Measurements from ENCODE around the gene SRGN.
A peak's percentile ranks its signal among the peaks of the same experiment; 100 is the strongest.

Gene SRGN

DNA sequence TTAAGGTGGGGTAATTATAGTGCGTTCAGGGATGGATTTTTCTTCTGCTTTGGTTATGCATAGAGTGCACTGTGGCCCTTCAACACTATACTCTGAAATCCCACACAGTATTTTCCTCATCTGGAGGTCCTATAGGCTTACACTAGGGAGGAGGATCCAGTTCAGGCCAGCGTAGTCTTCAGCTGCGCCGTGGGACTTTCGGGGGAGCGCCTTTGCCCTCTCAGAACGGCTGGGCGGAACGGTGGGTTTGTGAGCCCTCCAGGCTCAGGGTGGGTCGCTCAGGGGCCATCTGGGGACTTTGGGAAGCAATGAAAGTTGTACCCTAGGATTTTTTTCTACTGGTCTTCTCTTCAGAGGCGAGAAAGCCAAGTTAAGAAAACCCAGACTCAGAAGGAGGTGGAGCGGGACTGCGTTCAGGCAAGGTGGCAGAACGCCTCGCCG is 35.4 kb downstream of the SRGN start:
- H2BK120ac ChIP-seq (ENCODE audit: low read depth, low read length) = peak overlapping the region; percentile 89
- H3K18ac ChIP-seq (ENCODE audit: low read depth in 1 of 2, low read length in 2 of 2) = peak overlapping the region; percentile 23 to 98
- H3K27me3 ChIP-seq (ENCODE audit: control insufficient read depth in 1 of 2, insufficient read depth in 1 of 2, low read length in 2 of 2) = no peaks in the 10 kb centered on the region
- H2AFZ ChIP-seq (ENCODE audit: low read depth, low read length) = peak overlapping the region; percentile 75
- no peak overlapping the region for H2BK12ac ChIP-seq (ENCODE audit: low read length in 2 of 2)
- no peak overlapping the region for H2BK5ac ChIP-seq (ENCODE audit: low read depth, low read length, poor library complexity, severe bottlenecking)
- peaks cover 0 to 3% of the 10 kb centered on the region in 2 experiments for H3K36me3 ChIP-seq (ENCODE audit: control insufficient read depth in 1 of 2, insufficient read depth in 2 of 2, low read depth in 1 of 2, low read length in 2 of 2)
- H3K4me1 ChIP-seq (ENCODE audit: control insufficient read depth, insufficient read depth, low read depth, low read length) = peaks cover 3% of the 10 kb centered on the region
- no peak overlapping the region for H2AK5ac ChIP-seq (ENCODE audit: low read length, severe bottlenecking)
- H3K14ac ChIP-seq (ENCODE audit: low read length in 2 of 2) = peak overlapping the region in 1 of 2 experiments; percentile 98
- peak overlapping the region; percentile 93 for H3K27ac ChIP-seq (ENCODE audit: low read length, poor library complexity, severe bottlenecking)
- no peak overlapping the region for H2BK15ac ChIP-seq (ENCODE audit: low read depth, poor library complexity, severe bottlenecking)
- no peak overlapping the region for H3K23ac ChIP-seq (ENCODE audit: low read length in 2 of 2)
- peak overlapping the region in 1 of 2 experiments; percentile 73 for H3K4ac ChIP-seq (ENCODE audit: low read depth in 1 of 2, low read length in 2 of 2)
- no peaks in the 10 kb centered on the region for H3K79me1 ChIP-seq (replicated peaks; ENCODE audit: low read length, poor library complexity, severe bottlenecking)
- peak overlapping the region; percentile 65 for H4K91ac ChIP-seq (ENCODE audit: low read length)
- peak overlapping the region; percentile 70 for H4K8ac ChIP-seq (ENCODE audit: low read length)
- H3K9ac ChIP-seq (ENCODE audit: low read length) = peak overlapping the region; percentile 98
- DNase-seq = peak; percentile 87
- H3K4me3 ChIP-seq (ENCODE audit: insufficient read depth in 1 of 2, low read depth in 1 of 2, low read length in 2 of 2) = peak overlapping the region; percentile 72 to 84
- peak overlapping the region; percentile 92 for H3K4me2 ChIP-seq (ENCODE audit: low read length, poor library complexity, severe bottlenecking)
- no peaks in the 10 kb centered on the region for H3K9me3 ChIP-seq (ENCODE audit: control insufficient read depth, low read length)
- under 1% methylated on average over 15 of the region's 16 CpGs for WGBS

DNA sequence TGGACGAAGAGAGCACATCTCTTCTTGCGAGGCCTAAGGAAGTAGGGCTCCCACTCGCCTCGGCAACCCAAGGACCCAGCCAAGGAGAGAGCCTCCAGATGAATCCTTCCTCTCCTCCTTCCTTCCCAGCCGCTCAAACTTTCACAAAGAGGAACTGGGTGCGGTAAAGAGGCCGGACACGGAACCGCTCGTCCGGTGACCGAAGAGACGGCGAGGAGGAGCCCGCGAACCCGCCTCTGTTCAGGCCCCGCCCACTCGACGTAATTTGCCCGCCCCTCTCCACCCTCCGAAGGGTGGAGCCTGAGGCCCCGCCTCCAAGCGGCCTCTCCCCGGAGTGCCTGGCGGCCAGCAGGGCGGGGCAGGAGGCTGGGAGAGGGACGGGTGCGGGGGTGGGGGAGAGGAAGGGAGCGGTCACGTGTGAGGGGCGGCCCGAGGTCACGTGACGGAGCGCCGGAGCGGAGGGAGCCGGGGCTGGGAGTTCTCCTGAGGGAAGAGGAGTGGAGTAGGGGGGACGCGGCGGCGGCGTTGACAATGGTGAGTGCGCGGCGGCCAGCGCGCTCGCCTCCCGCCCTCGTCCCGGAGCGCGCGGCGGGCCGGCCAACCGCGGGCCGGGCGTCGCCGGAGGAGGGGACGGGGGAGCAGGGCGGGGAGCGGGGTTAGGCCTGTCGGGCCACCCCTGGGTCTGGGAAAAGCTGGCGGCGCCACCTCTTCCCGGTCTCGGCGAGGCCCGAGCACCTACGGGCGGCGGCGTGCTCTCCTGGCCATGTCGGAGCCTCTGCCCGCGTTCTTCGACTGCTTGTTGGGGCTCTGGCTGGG is 36.1 kb downstream of the SRGN start, which contains the start of gene VPS26A:
VPS26A (plus strand) TSS at position 432 of the 816 bp plus-strand sequence; CDS start at position 532, 100 bp downstream.
- H2BK15ac ChIP-seq (ENCODE audit: low read depth, poor library complexity, severe bottlenecking) = peak within 1 kb of the TSS; percentile 92
- H3K4ac ChIP-seq (ENCODE audit: low read depth in 1 of 2, low read length in 2 of 2) = peak within 1 kb of the TSS; percentile 5 to 92

DNA sequence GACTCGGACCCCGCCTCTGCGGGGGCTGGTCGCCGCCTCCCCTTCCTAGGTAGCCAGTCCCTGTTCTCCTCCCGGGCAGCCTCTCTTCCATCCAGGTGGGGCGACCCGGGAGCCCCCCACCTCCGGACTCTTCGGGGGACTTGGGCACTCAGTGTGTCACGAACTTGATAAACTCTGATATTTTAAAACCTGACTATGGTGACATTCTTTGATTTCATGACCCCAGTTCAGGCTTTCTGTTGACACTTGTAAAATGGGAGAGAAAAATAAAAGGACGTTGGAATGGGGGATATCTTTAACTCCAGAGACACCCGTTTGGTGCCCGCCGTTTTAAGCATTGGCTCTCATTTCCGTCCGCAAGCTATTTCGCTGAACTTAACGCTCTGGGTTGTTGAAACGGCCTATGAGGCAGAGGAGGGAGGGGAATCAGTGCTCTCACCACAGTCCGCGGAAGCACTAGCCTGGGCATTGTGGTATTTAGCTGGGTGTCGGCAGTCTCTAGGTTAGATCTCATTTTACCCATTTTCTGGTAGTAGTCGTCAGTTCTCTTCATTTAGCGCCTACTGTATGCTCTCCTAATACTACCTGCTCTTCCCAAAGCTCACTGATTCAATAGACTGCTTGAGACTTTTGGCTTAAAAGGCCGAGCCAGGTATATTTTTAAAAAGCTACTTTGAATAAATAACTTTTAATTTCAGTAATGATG is 36.8 kb downstream of the SRGN start:
- Histone ChIP-seq H2AK5ac (ENCODE audit: low read length, severe bottlenecking) (peak overlapping the region; percentile 16), H3K4ac (ENCODE audit: low read depth in 1 of 2, low read length in 2 of 2) (peak overlapping the region; percentile 5 to 92), H3K14ac (ENCODE audit: low read length in 2 of 2) (peak overlapping the region in 1 of 2 experiments; percentile 96), H4K91ac (ENCODE audit: low read length) (no peak overlapping the region), H3K9me3 (ENCODE audit: control insufficient read depth, low read length) (no peaks in the 10 kb centered on the region), H3K4me1 (ENCODE audit: control insufficient read depth, insufficient read depth, low read depth, low read length) (peaks cover 5% of the 10 kb centered on the region), H3K27ac (ENCODE audit: low read length, poor library complexity, severe bottlenecking) (peak overlapping the region; percentile 74), H3K9ac (ENCODE audit: low read length) (peak overlapping the region; percentile 98), H2AFZ (ENCODE audit: low read depth, low read length) (peak overlapping the region; percentile 82), H2BK5ac (ENCODE audit: low read depth, low read length, poor library complexity, severe bottlenecking) (peak overlapping the region; percentile 93), H3K23ac (ENCODE audit: low read length in 2 of 2) (no peak overlapping the region), H3K36me3 (ENCODE audit: control insufficient read depth in 1 of 2, insufficient read depth in 2 of 2, low read depth in 1 of 2, low read length in 2 of 2) (peaks cover 0 to 3% of the 10 kb centered on the region in 2 experiments), H2BK12ac (ENCODE audit: low read length in 2 of 2) (no peak overlapping the region), H2BK15ac (ENCODE audit: low read depth, poor library complexity, severe bottlenecking) (peak overlapping the region; percentile 92), H4K8ac (ENCODE audit: low read length) (no peak overlapping the region), H3K4me2 (ENCODE audit: low read length, poor library complexity, severe bottlenecking) (peak overlapping the region; percentile 83), H2BK120ac (ENCODE audit: low read depth, low read length) (peak overlapping the region; percentile 77), H3K4me3 (ENCODE audit: insufficient read depth in 1 of 2, low read depth in 1 of 2, low read length in 2 of 2) (peak overlapping the region; percentile 84 to 90), H3K18ac (ENCODE audit: low read depth in 1 of 2, low read length in 2 of 2) (peak overlapping the region; percentile 84 to 94), H3K27me3 (ENCODE audit: control insufficient read depth in 1 of 2, insufficient read depth in 1 of 2, low read length in 2 of 2) (no peaks in the 10 kb centered on the region), H3K79me1 (replicated peaks; ENCODE audit: low read length, poor library complexity, severe bottlenecking) (no peaks in the 10 kb centered on the region)
- WGBS = 0% methylated on average over 23 of the region's 26 CpGs
- peak; percentile 78 for DNase-seq

More for the DNA sequence above, 36.1 kb downstream of the SRGN start, which contains the start of gene VPS26A:
- H3K27me3 ChIP-seq (ENCODE audit: control insufficient read depth in 1 of 2, insufficient read depth in 1 of 2, low read length in 2 of 2) = no peaks in the 10 kb centered on the region
- DNase-seq = peak; percentile 98
- H3K23ac ChIP-seq (ENCODE audit: low read length in 2 of 2) = no peak within 1 kb of the TSS
- H3K79me1 ChIP-seq (replicated peaks; ENCODE audit: low read length, poor library complexity, severe bottlenecking) = no peaks in the 10 kb centered on the region
- WGBS = under 1% methylated on average over 54 of the region's 82 CpGs
- H3K9ac ChIP-seq (ENCODE audit: low read length) = peak within 1 kb of the TSS; percentile 98
- peak within 1 kb of the TSS; percentile 82 for H2AFZ ChIP-seq (ENCODE audit: low read depth, low read length)
- H3K14ac ChIP-seq (ENCODE audit: low read length in 2 of 2) = peak within 1 kb of the TSS in 1 of 2 experiments; percentile 98
- peak within 1 kb of the TSS; percentile 94 to 98 for H3K18ac ChIP-seq (ENCODE audit: low read depth in 1 of 2, low read length in 2 of 2)
- H2BK12ac ChIP-seq (ENCODE audit: low read length in 2 of 2) = no peak within 1 kb of the TSS
- H4K8ac ChIP-seq (ENCODE audit: low read length) = peak within 1 kb of the TSS; percentile 82
- peak within 1 kb of the TSS; percentile 89 for H2BK120ac ChIP-seq (ENCODE audit: low read depth, low read length)
- H3K4me2 ChIP-seq (ENCODE audit: low read length, poor library complexity, severe bottlenecking) = peak within 1 kb of the TSS; percentile 92
- peak within 1 kb of the TSS; percentile 84 to 90 for H3K4me3 ChIP-seq (ENCODE audit: insufficient read depth in 1 of 2, low read depth in 1 of 2, low read length in 2 of 2)
- H3K27ac ChIP-seq (ENCODE audit: low read length, poor library complexity, severe bottlenecking) = peak within 1 kb of the TSS; percentile 93
- peak within 1 kb of the TSS; percentile 65 for H4K91ac ChIP-seq (ENCODE audit: low read length)
- H3K9me3 ChIP-seq (ENCODE audit: control insufficient read depth, low read length) = no peaks in the 10 kb centered on the region
- peak within 1 kb of the TSS; percentile 16 for H2AK5ac ChIP-seq (ENCODE audit: low read length, severe bottlenecking)
- H2BK5ac ChIP-seq (ENCODE audit: low read depth, low read length, poor library complexity, severe bottlenecking) = peak within 1 kb of the TSS; percentile 93
- peaks cover 0 to 3% of the 10 kb centered on the region in 2 experiments for H3K36me3 ChIP-seq (ENCODE audit: control insufficient read depth in 1 of 2, insufficient read depth in 2 of 2, low read depth in 1 of 2, low read length in 2 of 2)
- H3K4me1 ChIP-seq (ENCODE audit: control insufficient read depth, insufficient read depth, low read depth, low read length) = peaks cover 5% of the 10 kb centered on the region
